ENCODE results near the gene JPH4. TPM values are rescaled to one million over a fixed set of nuclear protein-coding genes. Genes with fewer than 3 reads are reported as not detected.

The JPH4 gene
- polyA plus RNA-seq, 2 of the 4 experiments (the other 2 are of a cell fraction) = 0.05 TPM; not detected in 1

DNA sequence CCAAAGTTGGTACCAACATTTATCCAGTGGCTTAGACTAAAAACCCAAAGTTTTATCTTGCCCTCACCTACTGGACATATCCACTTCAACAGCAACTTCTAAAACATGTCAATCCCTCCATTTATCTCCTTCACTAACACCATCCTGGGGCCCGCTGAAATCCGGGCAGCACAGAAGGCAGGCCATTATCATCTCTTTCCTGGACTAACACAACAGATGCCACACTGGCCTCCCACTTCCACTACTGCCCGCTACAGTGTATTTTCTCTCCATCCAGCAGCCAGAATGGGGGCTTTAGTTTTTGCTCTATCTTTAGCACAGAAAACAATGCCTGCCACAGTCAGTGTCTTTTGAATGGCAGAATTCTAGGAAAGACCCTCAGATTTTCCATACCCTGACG lies 42.6 kb downstream of the JPH4 start:
- POLR2A ChIA-PET = no interaction called here
- WGBS (ENCODE audit: missing lambda C conversion rate) = 79% methylated on average over 4 of the region's 4 CpGs
- FAIRE-seq = no peak

DNA sequence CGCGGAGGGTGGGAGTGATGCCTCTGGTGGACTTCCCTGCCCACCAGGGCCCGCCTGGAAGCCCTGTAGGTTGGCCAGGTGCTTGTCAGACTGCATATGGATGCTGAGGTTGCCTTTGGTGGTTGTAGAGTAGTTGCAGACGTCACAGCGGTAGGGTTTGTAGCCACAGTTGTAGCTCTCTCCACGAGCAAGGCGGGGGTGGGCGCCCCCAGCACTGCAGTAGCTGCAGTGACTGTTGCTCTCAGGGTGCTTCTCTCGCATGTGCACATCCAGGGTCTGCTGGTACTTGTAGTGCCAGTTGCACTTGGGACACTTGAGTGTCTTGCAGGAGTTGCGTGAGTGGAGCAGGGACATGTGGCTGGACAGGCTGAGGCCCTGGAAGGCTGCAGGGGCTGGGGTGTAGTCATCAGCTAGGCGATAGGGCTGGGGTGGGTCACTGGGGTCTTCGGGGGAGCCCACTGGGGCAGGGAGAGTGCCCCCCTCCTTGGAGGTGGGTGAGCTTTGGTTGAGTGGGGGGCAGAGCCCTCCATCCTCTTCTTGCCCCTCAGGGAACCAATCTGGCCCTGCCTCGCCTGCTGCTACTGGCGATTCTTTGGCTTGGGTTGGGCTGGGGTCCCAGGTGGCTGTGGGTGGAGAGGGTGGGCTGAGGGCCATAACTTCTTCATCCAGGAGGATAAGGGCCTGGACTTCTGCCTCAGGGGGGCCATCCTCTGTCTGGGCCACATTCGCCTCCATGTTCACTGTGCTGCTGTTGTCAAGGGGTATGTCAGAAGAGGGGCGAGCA lies 44.7 kb downstream of the JPH4 start:
- H3K4me2 ChIP-seq = no peak overlapping the region
- FAIRE-seq (no peak), DNase-seq (ENCODE audit: low read depth in 1 of 2, low spot score in 1 of 2) (no peak), ATAC-seq (no peak)
- no peak for TF ChIP-seq CHD4 (IDR thresholded peaks at IDR 0.05; ENCODE audit: borderline replicate concordance)
- TF ChIP-seq, protein P1, sequence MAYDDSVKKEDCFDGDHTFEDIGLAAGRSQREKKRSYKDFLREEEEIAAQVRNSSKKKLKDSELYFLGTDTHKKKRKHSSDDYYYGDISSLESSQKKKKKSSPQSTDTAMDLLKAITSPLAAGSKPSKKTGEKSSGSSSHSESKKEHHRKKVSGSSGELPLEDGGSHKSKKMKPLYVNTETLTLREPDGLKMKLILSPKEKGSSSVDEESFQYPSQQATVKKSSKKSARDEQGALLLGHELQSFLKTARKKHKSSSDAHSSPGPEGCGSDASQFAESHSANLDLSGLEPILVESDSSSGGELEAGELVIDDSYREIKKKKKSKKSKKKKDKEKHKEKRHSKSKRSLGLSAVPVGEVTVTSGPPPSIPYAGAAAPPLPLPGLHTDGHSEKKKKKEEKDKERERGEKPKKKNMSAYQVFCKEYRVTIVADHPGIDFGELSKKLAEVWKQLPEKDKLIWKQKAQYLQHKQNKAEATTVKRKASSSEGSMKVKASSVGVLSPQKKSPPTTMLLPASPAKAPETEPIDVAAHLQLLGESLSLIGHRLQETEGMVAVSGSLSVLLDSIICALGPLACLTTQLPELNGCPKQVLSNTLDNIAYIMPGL (CRISPR knock-in tag; IDR thresholded peaks at IDR 0.05; ENCODE audit: borderline replicate concordance) = no peak
- no peak for TF ChIP-seq SMC3 (IDR thresholded peaks at IDR 0.05)
- TF ChIP-seq, protein P2, sequence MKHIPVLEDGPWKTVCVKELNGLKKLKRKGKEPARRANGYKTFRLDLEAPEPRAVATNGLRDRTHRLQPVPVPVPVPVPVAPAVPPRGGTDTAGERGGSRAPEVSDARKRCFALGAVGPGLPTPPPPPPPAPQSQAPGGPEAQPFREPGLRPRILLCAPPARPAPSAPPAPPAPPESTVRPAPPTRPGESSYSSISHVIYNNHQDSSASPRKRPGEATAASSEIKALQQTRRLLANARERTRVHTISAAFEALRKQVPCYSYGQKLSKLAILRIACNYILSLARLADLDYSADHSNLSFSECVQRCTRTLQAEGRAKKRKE (CRISPR knock-in tag; IDR thresholded peaks at IDR 0.05; ENCODE audit: low read depth) = no peak
- TF ChIP-seq MYC (IDR thresholded peaks at IDR 0.05; ENCODE audit: borderline replicate concordance, low read length) = no peak
- no peak for TF ChIP-seq RARB (CRISPR knock-in tag; IDR thresholded peaks at IDR 0.05)
- no peak for TF ChIP-seq HOXB5 (CRISPR knock-in tag; IDR thresholded peaks at IDR 0.05)
- TF ChIP-seq, protein P3, sequence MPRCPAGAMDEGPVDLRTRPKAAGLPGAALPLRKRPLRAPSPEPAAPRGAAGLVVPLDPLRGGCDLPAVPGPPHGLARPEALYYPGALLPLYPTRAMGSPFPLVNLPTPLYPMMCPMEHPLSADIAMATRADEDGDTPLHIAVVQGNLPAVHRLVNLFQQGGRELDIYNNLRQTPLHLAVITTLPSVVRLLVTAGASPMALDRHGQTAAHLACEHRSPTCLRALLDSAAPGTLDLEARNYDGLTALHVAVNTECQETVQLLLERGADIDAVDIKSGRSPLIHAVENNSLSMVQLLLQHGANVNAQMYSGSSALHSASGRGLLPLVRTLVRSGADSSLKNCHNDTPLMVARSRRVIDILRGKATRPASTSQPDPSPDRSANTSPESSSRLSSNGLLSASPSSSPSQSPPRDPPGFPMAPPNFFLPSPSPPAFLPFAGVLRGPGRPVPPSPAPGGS (IDR thresholded peaks at IDR 0.05) = no peak
- no peak for TF ChIP-seq MAFK (IDR thresholded peaks at IDR 0.05; ENCODE audit: partially characterized antibody)
- TF ChIP-seq HEYL (CRISPR knock-in tag; IDR thresholded peaks at IDR 0.05) = no peak
- TF ChIP-seq FOXS1 (CRISPR knock-in tag; IDR thresholded peaks at IDR 0.05) = no peak
- TF ChIP-seq SREBF2 (IDR thresholded peaks at IDR 0.05) = no peak
- no peak for TF ChIP-seq KDM5A (IDR thresholded peaks at IDR 0.05)
- no peak for TF ChIP-seq ZFP36 (IDR thresholded peaks at IDR 0.05; ENCODE audit: borderline replicate concordance, partially characterized antibody)
- no peak for TF ChIP-seq REST (IDR thresholded peaks at IDR 0.05)
- no peak for TF ChIP-seq HOXB13 (CRISPR knock-in tag; IDR thresholded peaks at IDR 0.05; ENCODE audit: low read depth)
- no peak for TF ChIP-seq POLR2A (IDR thresholded peaks at IDR 0.05; ENCODE audit: low read length)
- TF ChIP-seq EHMT2 (IDR thresholded peaks at IDR 0.05; ENCODE audit: low read depth) = no peak
- TF ChIP-seq NFE2L2 (conservative IDR thresholded peaks at IDR 0.05; ENCODE audit: low read length) = no peak
- no peak for TF ChIP-seq HOXA7 (CRISPR knock-in tag; IDR thresholded peaks at IDR 0.05)
- no peaks in the 10 kb centered on the region for H3K4me1 ChIP-seq
- ChIA-PET CTCF (interaction anchor here (0.9 to 2.2 kb wide), 6 partner anchors 9 to 154 kb away, joined by 4 to 12 read pairs (median 5); no protein-coding TSS in a partner anchor), POLR2A (no interaction called here)
- H3K4me3 ChIP-seq = no peak overlapping the region
- H3K27ac ChIP-seq = no peak overlapping the region
- 82% methylated on average over 8 of the region's 16 CpGs for WGBS (ENCODE audit: missing lambda C conversion rate)
- H3K9me3 ChIP-seq = no peaks in the 10 kb centered on the region

More for the DNA sequence above, 42.6 kb downstream of the JPH4 start:
- Histone ChIP-seq H3K4me1 (no peaks in the 10 kb centered on the region), H3K4me2 (no peak overlapping the region), H3K27ac (no peak overlapping the region), H3K9me3 (no peaks in the 10 kb centered on the region), H3K4me3 (no peak overlapping the region)
- no peak for DNase-seq (ENCODE audit: low read depth in 1 of 2, low spot score in 1 of 2)
- no peak for TF ChIP-seq EHMT2 (IDR thresholded peaks at IDR 0.05; ENCODE audit: low read depth)
- TF ChIP-seq CBX2 (IDR thresholded peaks at IDR 0.05; ENCODE audit: borderline replicate concordance, low read depth) = no peak
- no peak for TF ChIP-seq TFCP2L1 (CRISPR knock-in tag; IDR thresholded peaks at IDR 0.05)
- TF ChIP-seq MAZ (IDR thresholded peaks at IDR 0.05; ENCODE audit: borderline replicate concordance, low read depth, low read length) = no peak
- no peak for TF ChIP-seq RNF2 (IDR thresholded peaks at IDR 0.05; ENCODE audit: borderline replicate concordance, low read depth)
- ATAC-seq = no peak
- CTCF ChIA-PET = interaction anchor here (1.5 to 7.5 kb wide), 3 partner anchors 24 to 56 kb away, joined by 3 to 74 read pairs (median 13); no protein-coding TSS in a partner anchor

All from A549 (cell line).